ENCODE data around the gene EDNRB. TPM values are rescaled to one million over a fixed set of nuclear protein-coding genes. Genes with fewer than 3 reads are reported as not detected.
"Not testable (repeated sequence)": the region's sequence is repeated elsewhere in the genome, so short reads cannot be mapped to it uniquely, and the experiment has no call there.

Gene EDNRB
- total RNA-seq = 9.5 TPM

GRCh38 chr13:77918391-77919245, at the start of gene EDNRB:
Gene EDNRB (minus strand): TSS chr13:77918831. CDS start chr13:77918573, 258 bp downstream.
- DNase-seq (ENCODE audit: low spot score) = peak; percentile 19

- no peak for DNase-seq (ENCODE audit: low spot score)
These were observed 48.0 kb upstream of the EDNRB start for GRCh38 chr13:77966671-77967070.

GRCh38 chr13:77952737-77953136, 34.1 kb upstream of the EDNRB start:
- DNase-seq (ENCODE audit: low spot score) = no peak

- no peak for DNase-seq (ENCODE audit: low spot score)
These were observed 33.6 kb upstream of the EDNRB start for GRCh38 chr13:77952276-77952675.

- no peak for DNase-seq (ENCODE audit: low spot score)
These were observed 27.9 kb upstream of the EDNRB start for GRCh38 chr13:77946522-77946921.

GRCh38 chr13:77935063-77935462, 16.4 kb upstream of the EDNRB start:
- not testable (repeated sequence) for DNase-seq (ENCODE audit: low spot score)

- no peak for DNase-seq (ENCODE audit: low spot score)
These were observed 11.8 kb upstream of the EDNRB start for GRCh38 chr13:77930430-77930829.

- no peak for DNase-seq (ENCODE audit: low spot score)
These were observed 10.3 kb upstream of the EDNRB start for GRCh38 chr13:77928909-77929308.

GRCh38 chr13:77925616-77926015, 7.0 kb upstream of the EDNRB start:
- no peak for DNase-seq (ENCODE audit: low spot score)

- DNase-seq (ENCODE audit: low spot score) = no peak
These were observed 1.3 kb upstream of the EDNRB start for GRCh38 chr13:77919921-77920294.

GRCh38 chr13:77919246-77919920, 752 bp upstream of the EDNRB start:
- DNase-seq (ENCODE audit: low spot score) = peak; percentile 24

- DNase-seq (ENCODE audit: low spot score) = no peak
These were observed 2.1 kb downstream of the EDNRB start for GRCh38 chr13:77916488-77916887.

- DNase-seq (ENCODE audit: low spot score) = no peak
These were observed 2.9 kb downstream of the EDNRB start for GRCh38 chr13:77915686-77916085.

GRCh38 chr13:77913003-77913402, 5.6 kb downstream of the EDNRB start:
- no peak for DNase-seq (ENCODE audit: low spot score)

GRCh38 chr13:77911751-77912150, 6.9 kb downstream of the EDNRB start:
- DNase-seq (ENCODE audit: low spot score) = no peak

GRCh38 chr13:77909827-77910226, 8.8 kb downstream of the EDNRB start:
- DNase-seq (ENCODE audit: low spot score) = no peak

GRCh38 chr13:77908531-77908930, 10.1 kb downstream of the EDNRB start:
- no peak for DNase-seq (ENCODE audit: low spot score)

GRCh38 chr13:77907666-77908341, 10.8 kb downstream of the EDNRB start:
- DNase-seq (ENCODE audit: low spot score) = peak; percentile 16

GRCh38 chr13:77904031-77904430, 14.6 kb downstream of the EDNRB start:
- DNase-seq (ENCODE audit: low spot score) = no peak

GRCh38 chr13:77903435-77903834, 15.2 kb downstream of the EDNRB start:
- DNase-seq (ENCODE audit: low spot score) = no peak

- DNase-seq (ENCODE audit: low spot score) = no peak
These were observed 16.2 kb downstream of the EDNRB start for GRCh38 chr13:77902319-77902963.

GRCh38 chr13:77898097-77898496, 20.5 kb downstream of the EDNRB start:
- no peak for DNase-seq (ENCODE audit: low spot score)
